Measurements from ENCODE around the gene ABCB7.
"Not testable (repeated sequence)": the region's sequence is repeated elsewhere in the genome, so short reads cannot be mapped to it uniquely, and the experiment has no call there.

The ABCB7 gene

GRCh38 chrX:75086731-75087195, 69.3 kb downstream of the ABCB7 start:
- DNase-seq, result peak; percentile 72

GRCh38 chrX:75084757-75085156, 71.3 kb downstream of the ABCB7 start:
- no peak for DNase-seq

GRCh38 chrX:75076429-75076828, 79.7 kb downstream of the ABCB7 start:
- no peak for DNase-seq

GRCh38 chrX:75074475-75074874, 81.6 kb downstream of the ABCB7 start:
- no peak for DNase-seq

- DNase-seq, result no peak
Observed at GRCh38 chrX:75071334-75071733, 84.7 kb downstream of the ABCB7 start.

- no peak for DNase-seq
Observed at GRCh38 chrX:75067931-75068330, 88.2 kb downstream of the ABCB7 start.

- no peak for DNase-seq
Observed at GRCh38 chrX:75061701-75062100, 94.4 kb downstream of the ABCB7 start.

GRCh38 chrX:75051047-75051446, 105.0 kb downstream of the ABCB7 start:
- DNase-seq, result no peak

GRCh38 chrX:75045369-75045768, 110.7 kb downstream of the ABCB7 start:
- no peak for DNase-seq

GRCh38 chrX:75044142-75044541, 111.9 kb downstream of the ABCB7 start:
- not testable (repeated sequence) for DNase-seq

GRCh38 chrX:75038925-75039324, 117.2 kb downstream of the ABCB7 start:
- DNase-seq, result peak; percentile 61

Data from OCI-M1 (cell line).